Psoas muscle (tissue), 8 donors: ENCODE results near the gene GSTM4. TPM values are rescaled to one million over a fixed set of nuclear protein-coding genes. Genes with fewer than 3 reads are reported as not detected.

Experiments
- ATAC-seq, 4 donors: fragments of 200-7000 bp; cut with Tn5 transposase; one replicate each; pipeline ENCODE4 v1.9.1; 2020; ENCODE audit warnings: moderate library complexity in 3 of 4, mild to moderate bottlenecking in 2 of 4
- DNase-seq, 2 donors: peaks; one replicate each; pipeline ENCODE4 v3.0.0-alpha.2; 2020
- H3K27ac ChIP-seq: fragments of 200-600 bp; one replicate; pipeline ENCODE4 v1.8.0; 2022
- H3K27me3 ChIP-seq, 3 donors: fragments of 200-600 bp in 1 of 3; one replicate each; pipeline versions ENCODE4 v1.6.1 to v1.8.0; 2013 to 2022; ENCODE audit warnings: low read length in 2 of 3, mild to moderate bottlenecking in 2 of 3, moderate library complexity in 1 of 3; ENCODE audit not compliant: insufficient read depth in 3 of 3
- H3K36me3 ChIP-seq, 2 donors: fragments of 200-600 bp in 1 of 2; one replicate each; pipeline versions ENCODE4 v1.6.1 to v1.8.0; 2013 to 2022; ENCODE audit warnings: low read depth in 1 of 2, mild to moderate bottlenecking in 1 of 2, moderate library complexity in 1 of 2; ENCODE audit not compliant: insufficient read depth in 1 of 2
- H3K4me1 ChIP-seq: fragments of 200-600 bp; one replicate; pipeline ENCODE4 v1.8.0; 2022
- H3K4me3 ChIP-seq: fragments of 200-600 bp; one replicate; pipeline ENCODE4 v1.8.0; 2022; ENCODE audit warnings: mild to moderate bottlenecking
- H3K9me3 ChIP-seq: fragments of 200-600 bp; one replicate; pipeline ENCODE4 v1.8.0; 2022
- CTCF ChIP-seq: fragments of 200-600 bp; IDR thresholded peaks from one replicate; pipeline ENCODE4 v1.8.0; 2022; ENCODE audit warnings: antibody characterized with exemption
- WGBS, 3 donors: extraction: QIAGEN DNeasy Blood & Tissue Kit; methylation state at CpG; one replicate each; pipeline versions ENCODE4 v1.1.6 to v1.1.7; 2013; 5-methylcytosine and 5-hydroxymethylcytosine counted together
- intact Hi-C, 2 donors: fragments of 100-400 bp; cut with DNase I; formaldehyde crosslinking; loops; one replicate each; pipeline versions ENCODE4 v1.11.0 to v1.14.2; 2022
- long read RNA-seq, 2 donors: library from polyadenylated mRNA; unstranded; transcript quantifications; one replicate each; pipeline ENCODE4 v2.0.0, GENCODE V29; 2021
- polyA plus RNA-seq, 3 donors: library from polyadenylated mRNA; stranded (reverse); fragments of 200-250 nt; gene quantifications; one replicate each; pipeline ENCODE4 v1.2.3, GENCODE V29; 2013
- total RNA-seq, 4 donors: library from RNA; stranded (reverse); fragmentation: NEBNext Ultra II Directional in 2 of 4; extraction: Animal tissue kit (Norgen Biotek cat#: 25700) in 2 of 4; gene quantifications; one replicate each; pipeline versions ENCODE4 v1.2.1 to v1.2.4, GENCODE V29; 2021 to 2023
- donor health status: healthy with polysubstance abuse.
- donor health status: DM: no; HTN: no; CAD: no; lungs with moderate emphysema.
- donor health status: Bipolar disorder and iron deficiency.
- donor health status: healthy.
- donor health status: DM: yes; HTN: yes; CAD: no.
- donor health status: DM: no; HTN: no; CAD: no.
- donor health status: DM: no; HTN: no; CAD: no.
- donor health status: DM: yes; HTN: yes; CAD: no.

GSTM4 gene
- total RNA-seq (10 to 100 TPM; 35.0 to 56.2 (median 46.9) TPM), polyA plus RNA-seq (10 to 100 TPM; 26.0 to 46.8 (median 42.9) TPM)
- long read RNA-seq, donor 1, transcript GSTM4-204 (8 exons, 1,412 nt), result major isoform, 23 of 27 reads
- long read RNA-seq, donor 1, partial matches to known transcripts, result 0 of 27 reads
- long read RNA-seq, donor 1, other reads (novel, unspliced or antisense), result 1 of 27 reads
- long read RNA-seq, donor 2, transcript GSTM4-204 (8 exons, 1,412 nt), result major isoform, 23 of 33 reads
- long read RNA-seq, donor 2, partial matches to known transcripts, result 1 of 33 reads
- long read RNA-seq, donor 2, other reads (novel, unspliced or antisense), result 5 of 33 reads

- Histone ChIP-seq H3K27me3 (no peaks in the 10 kb centered on the region), H3K4me3 (peak within 1 kb of the TSS; percentile 88), H3K9me3 (no peaks in the 10 kb centered on the region), H3K36me3 (peaks cover 0 to 35% of the 10 kb centered on the region in 2 donors), H3K4me1 (peaks cover 14% of the 10 kb centered on the region), H3K27ac (peak within 1 kb of the TSS; percentile 97)
- 0 to 1% (median 1%) methylated on average over 54 of the region's 54 CpGs for WGBS, 3 donors
- TF ChIP-seq CTCF, result no peak
- DNase-seq, result peak; percentile 89 to 95
- ATAC-seq, result peak; percentile 95 to 98 (median 96)
- intact Hi-C loops, result no loop called here
These were observed at the start of gene GSTM4 for GRCh38 chr1:109655615-109656519. TSS of gene GSTM4 (plus strand) at chr1:109656099. CDS start at chr1:109656390, 291 bp downstream.

- H3K4me3 ChIP-seq, result no peak overlapping the region
- no peaks in the 10 kb centered on the region for H3K36me3 ChIP-seq
- intact Hi-C loops, result no loop called here
- H3K27ac ChIP-seq, result no peak overlapping the region
- no peak for DNase-seq
- no peak for TF ChIP-seq CTCF
- H3K9me3 ChIP-seq, result no peaks in the 10 kb centered on the region
- ATAC-seq, result no peak
- WGBS, 3 donors, result 89 to 91% (median 90%) methylated on average over 3 of the region's 3 CpGs
- H3K4me1 ChIP-seq, result no peaks in the 10 kb centered on the region
- no peaks in the 10 kb centered on the region for H3K27me3 ChIP-seq
These were observed 46.0 kb upstream of the GSTM4 start for GRCh38 chr1:109609881-109610280.

GRCh38 chr1:109610609-109611307 is 45.1 kb upstream of the GSTM4 start:
- ATAC-seq (no peak), DNase-seq (no peak)
- no peaks in the 10 kb centered on the region for H3K36me3 ChIP-seq
- H3K4me1 ChIP-seq, result no peaks in the 10 kb centered on the region
- H3K27ac ChIP-seq, result no peak overlapping the region
- intact Hi-C loops, result no loop called here
- TF ChIP-seq CTCF, result no peak
- no peak overlapping the region for H3K4me3 ChIP-seq
- no peaks in the 10 kb centered on the region for H3K27me3 ChIP-seq
- H3K9me3 ChIP-seq, result no peaks in the 10 kb centered on the region
- 67 to 73% (median 69%) methylated on average over 3 of the region's 3 CpGs for WGBS, 3 donors

GRCh38 chr1:109611308-109611990 is 44.5 kb upstream of the GSTM4 start:
- Histone ChIP-seq H3K4me3 (no peak overlapping the region), H3K27me3 (no peaks in the 10 kb centered on the region), H3K27ac (no peak overlapping the region), H3K36me3 (no peaks in the 10 kb centered on the region), H3K4me1 (no peaks in the 10 kb centered on the region), H3K9me3 (no peaks in the 10 kb centered on the region)
- no peak for TF ChIP-seq CTCF
- WGBS, 3 donors, result 91 to 92% (median 92%) methylated on average over 13 of the region's 13 CpGs
- intact Hi-C loops, result no loop called here
- ATAC-seq, result no peak
- no peak for DNase-seq
